ENCODE results near the gene SRSF8.
"Not testable (repeated sequence)": the region's sequence is repeated elsewhere in the genome, so short reads cannot be mapped to it uniquely, and the experiment has no call there.

The SRSF8 gene

GRCh38 chr11:95093548-95093947 lies 26.8 kb downstream of the SRSF8 start:
- in situ Hi-C loops (cut with MboI; ENCODE audit: low sequenced_read_pairs) = no loop called here

- in situ Hi-C loops (cut with MboI; ENCODE audit: low sequenced_read_pairs) = no loop called here
Measured at GRCh38 chr11:95095858-95096587, 29.3 kb downstream of the SRSF8 start.

- in situ Hi-C loops (cut with MboI; ENCODE audit: low sequenced_read_pairs) = no loop called here
Measured at GRCh38 chr11:95097209-95097608, 30.5 kb downstream of the SRSF8 start.

GRCh38 chr11:95098826-95099225 lies 32.1 kb downstream of the SRSF8 start:
- in situ Hi-C loops (cut with MboI; ENCODE audit: low sequenced_read_pairs) = no loop called here

DNA sequence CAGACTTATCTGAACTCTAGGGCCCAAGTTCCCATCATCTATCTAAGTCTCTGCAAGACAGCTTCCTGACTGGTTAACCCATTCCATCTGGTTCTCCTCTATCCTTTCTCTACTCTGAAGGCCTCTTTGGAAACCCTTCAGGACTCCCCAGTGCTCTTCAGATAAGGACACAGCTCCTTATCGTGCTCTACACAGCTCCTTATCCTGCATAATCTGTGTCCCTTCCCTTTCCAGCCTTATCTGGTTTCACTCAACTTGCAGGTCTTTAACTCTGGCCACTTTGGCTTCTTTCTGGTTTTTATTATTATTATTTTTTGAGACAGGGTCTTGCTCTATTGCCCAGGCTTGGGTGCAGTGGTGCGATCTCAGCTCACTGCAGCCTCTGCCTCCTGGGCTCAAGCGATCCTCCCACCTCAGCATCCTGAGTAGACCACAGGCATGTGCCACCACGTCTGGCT lies 33.5 kb downstream of the SRSF8 start:
- in situ Hi-C loops (cut with MboI; ENCODE audit: low sequenced_read_pairs) = no loop called here

DNA sequence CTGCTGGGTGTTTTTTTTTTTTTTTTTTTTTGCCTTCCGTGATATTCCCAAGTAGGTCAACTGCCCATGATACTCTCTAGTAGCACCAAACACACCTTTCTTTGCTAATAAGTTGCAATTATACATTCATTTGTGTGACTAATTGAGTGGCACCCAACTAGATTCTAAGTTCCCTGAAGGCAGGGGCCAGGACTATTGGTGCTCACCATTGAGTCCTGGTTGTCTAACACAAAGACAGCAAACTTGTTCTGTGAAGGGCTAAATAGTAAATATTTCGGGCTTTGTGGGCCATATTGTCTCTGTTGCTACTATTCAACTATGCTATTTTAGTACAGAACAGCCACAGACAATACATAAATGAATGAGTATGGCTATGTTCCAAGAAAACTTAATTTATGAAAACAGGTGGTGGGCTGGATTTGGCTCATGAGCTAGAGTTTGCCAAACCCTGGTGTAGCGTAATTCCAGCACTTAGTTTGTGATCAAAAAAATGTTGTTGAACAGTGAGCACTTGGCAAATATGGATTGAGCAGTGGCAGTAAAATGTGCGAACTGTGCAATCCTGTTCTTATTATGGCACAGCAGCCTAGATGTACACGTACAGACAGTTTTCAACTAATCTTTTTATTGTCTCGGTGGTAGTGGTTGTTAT lies 34.3 kb downstream of the SRSF8 start:
- in situ Hi-C loops (cut with MboI; ENCODE audit: low sequenced_read_pairs) = no loop called here

DNA sequence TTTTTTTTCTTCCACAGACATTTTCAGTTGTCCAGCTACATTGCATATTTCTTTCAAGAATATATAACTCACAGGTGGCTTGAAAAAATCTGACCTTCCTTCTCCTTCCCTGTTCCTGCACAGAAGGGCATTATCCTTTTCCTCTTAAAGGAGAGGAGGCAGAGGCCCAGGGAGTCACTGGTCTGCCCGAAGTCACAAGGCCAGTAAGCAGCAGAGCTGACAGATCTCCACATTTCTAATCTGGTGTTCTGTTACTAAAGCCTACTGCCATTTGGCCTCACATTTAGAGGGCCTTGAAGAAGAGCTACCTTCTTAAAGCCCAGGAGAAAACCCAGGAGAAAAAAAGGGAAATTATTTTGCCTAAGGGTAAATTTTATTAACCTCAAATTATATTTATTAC lies 35.2 kb downstream of the SRSF8 start:
- in situ Hi-C loops (cut with MboI; ENCODE audit: low sequenced_read_pairs) = no loop called here

GRCh38 chr11:95102733-95103132 lies 36.0 kb downstream of the SRSF8 start:
- in situ Hi-C loops (cut with MboI; ENCODE audit: low sequenced_read_pairs) = no loop called here

GRCh38 chr11:95103701-95104100 lies 37.0 kb downstream of the SRSF8 start:
- in situ Hi-C loops (cut with MboI; ENCODE audit: low sequenced_read_pairs) = no loop called here

DNA sequence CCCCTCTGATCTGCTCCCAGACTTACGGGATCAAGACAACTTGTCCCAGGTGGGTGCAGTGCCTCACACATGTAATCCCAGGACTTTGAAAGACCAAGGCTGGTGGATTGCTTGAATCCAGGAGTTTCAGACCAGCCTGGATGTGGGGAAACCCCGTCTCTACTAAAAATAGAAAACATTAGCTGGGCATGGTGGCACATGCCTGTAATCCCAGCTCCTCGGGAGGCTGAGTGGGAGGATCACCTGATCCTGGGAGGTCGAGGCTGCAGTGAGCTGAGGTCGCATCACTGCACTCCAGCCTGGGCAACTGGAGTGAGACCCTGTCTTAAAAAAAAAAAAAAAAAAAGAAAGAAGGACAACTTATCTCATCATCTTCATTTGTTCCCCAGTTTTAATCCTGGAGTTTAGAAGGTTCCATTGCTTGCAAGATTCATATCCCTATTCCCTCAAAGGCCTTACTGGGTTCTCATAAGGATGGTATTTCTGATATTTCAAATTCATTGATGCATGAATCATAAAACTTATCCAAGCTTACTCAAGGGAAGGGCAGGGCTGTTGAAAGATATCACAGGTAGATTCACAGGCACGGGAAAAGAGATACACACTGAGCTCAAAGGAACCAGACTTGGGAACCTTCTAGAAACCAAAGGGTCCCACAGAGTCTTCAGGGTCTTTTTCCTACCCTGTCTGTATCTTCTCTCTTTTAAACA lies 37.6 kb downstream of the SRSF8 start:
- in situ Hi-C loops (cut with MboI; ENCODE audit: low sequenced_read_pairs) = no loop called here

GRCh38 chr11:95104856-95105255 lies 38.1 kb downstream of the SRSF8 start:
- in situ Hi-C loops (cut with MboI; ENCODE audit: low sequenced_read_pairs) = no loop called here

- in situ Hi-C loops (cut with MboI; ENCODE audit: low sequenced_read_pairs) = no loop called here
Measured at GRCh38 chr11:95108159-95108611, 41.5 kb downstream of the SRSF8 start.

- in situ Hi-C loops (cut with MboI; ENCODE audit: low sequenced_read_pairs) = no loop called here
Measured at GRCh38 chr11:95108671-95109551, 42.2 kb downstream of the SRSF8 start.

GRCh38 chr11:95111471-95111870 lies 44.8 kb downstream of the SRSF8 start:
- in situ Hi-C loops (cut with MboI; ENCODE audit: low sequenced_read_pairs) = not testable (repeated sequence)

GRCh38 chr11:95111923-95112540 lies 45.3 kb downstream of the SRSF8 start:
- in situ Hi-C loops (cut with MboI; ENCODE audit: low sequenced_read_pairs) = no loop called here

- in situ Hi-C loops (cut with MboI; ENCODE audit: low sequenced_read_pairs) = no loop called here
Measured at GRCh38 chr11:95115597-95115996, 48.9 kb downstream of the SRSF8 start.

GRCh38 chr11:95119361-95120060 lies 52.8 kb downstream of the SRSF8 start:
- in situ Hi-C loops (cut with MboI; ENCODE audit: low sequenced_read_pairs) = no loop called here
